B cell (primary cell): ENCODE measurements around the gene FRMD4B.

Source experiments
- CTCF ChIP-seq: fragments of 200-600 bp; IDR thresholded peaks from one replicate; pipeline ENCODE4 v1.8.0; 2022; ENCODE audit warnings: antibody characterized with exemption, mild to moderate bottlenecking
- EZH2 ChIP-seq: IDR thresholded peaks from 2 replicates; pipeline ENCODE4 v1.6.1; 2012; ENCODE audit warnings: borderline replicate concordance, low read depth, mild to moderate bottlenecking, moderate library complexity, low read length; ENCODE audit not compliant: insufficient read depth, poor library complexity, severe bottlenecking

DNA sequence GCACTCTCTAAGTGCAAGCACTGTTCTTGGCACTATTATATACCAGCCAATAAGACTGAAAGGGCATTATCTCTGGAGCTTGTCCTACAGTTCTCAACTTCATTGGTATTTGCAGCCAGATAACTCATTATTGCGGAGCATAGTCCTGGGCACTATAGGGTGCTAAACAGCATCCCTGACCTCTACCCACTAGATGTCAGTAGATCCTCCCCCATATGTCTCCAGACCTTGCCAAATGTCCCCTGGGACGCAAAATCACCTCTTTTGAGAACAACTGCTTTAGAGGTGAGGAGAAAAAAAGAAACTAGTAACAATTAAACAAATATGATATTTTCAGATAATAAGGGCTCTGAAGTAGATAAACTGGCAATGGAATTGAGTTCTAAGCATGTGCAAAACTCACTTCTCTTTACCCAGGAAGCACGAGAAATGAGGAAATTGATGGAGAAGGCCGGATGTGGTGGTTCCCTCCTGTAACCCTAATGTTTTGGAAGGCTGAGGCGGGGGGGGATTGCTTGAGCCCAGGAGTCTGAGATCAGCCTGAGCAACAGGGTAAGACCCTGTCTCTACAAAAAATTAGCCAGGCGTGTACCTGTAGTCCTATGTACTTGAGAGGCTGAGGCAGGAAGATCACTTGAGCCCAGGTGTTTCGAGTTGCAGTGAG lies 61.4 kb downstream of the FRMD4B start:
- no peak for TF ChIP-seq EZH2
- no peak for TF ChIP-seq CTCF
